Neural progenitor cell (in vitro differentiated cells): ENCODE data around the gene MEPCE. TPM values are rescaled to one million over a fixed set of nuclear protein-coding genes. Genes with fewer than 3 reads are reported as not detected.

Experiments used
- DNase-seq: peaks from one replicate; pipeline ENCODE4 v3.0.0-alpha.2; 2016; ENCODE audit warnings: low spot score
- H2AFZ ChIP-seq: fragments of 200-600 bp; sonication (generic); replicated peaks from 2 replicates; pipeline ENCODE4 v1.6.1; 2016; ENCODE audit warnings: antibody characterized with exemption
- H3F3A ChIP-seq: fragments of 200-600 bp; sonication (generic); 2 replicates; pipeline ENCODE4 v1.6.1; 2016; ENCODE audit warnings: antibody characterized with exemption, low read depth
- H3K27ac ChIP-seq: fragments of 200-600 bp; sonication (generic); 2 replicates; pipeline ENCODE4 v1.5.1; 2016; ENCODE audit warnings: mild to moderate bottlenecking
- H3K27me3 ChIP-seq: fragments of 200-600 bp; sonication (generic); 2 replicates; pipeline ENCODE4 v1.6.1; 2016; ENCODE audit warnings: mild to moderate bottlenecking, moderate library complexity
- H3K36me3 ChIP-seq: fragments of 200-600 bp; sonication (generic); 2 replicates; pipeline ENCODE4 v1.5.1; 2016
- H3K4me1 ChIP-seq: fragments of 200-600 bp; sonication (generic); 2 replicates; pipeline ENCODE4 v1.6.1; 2016; ENCODE audit warnings: mixed run types
- H3K4me2 ChIP-seq: fragments of 200-600 bp; sonication (generic); 2 replicates; pipeline ENCODE4 v1.6.1; 2016
- H3K4me3 ChIP-seq: fragments of 200-600 bp; sonication (generic); 2 replicates; pipeline ENCODE4 v1.5.1; 2016
- H3K79me2 ChIP-seq: fragments of 200-600 bp; sonication (generic); 2 replicates; pipeline ENCODE4 v1.6.1; 2016; ENCODE audit warnings: low read depth
- H3K9ac ChIP-seq: fragments of 200-600 bp; sonication (generic); 2 replicates; pipeline ENCODE4 v1.6.1; 2016
- H3K9me3 ChIP-seq: fragments of 200-600 bp; sonication (generic); 2 replicates; pipeline ENCODE4 v1.5.1; 2016; ENCODE audit warnings: low read depth
- H4K20me1 ChIP-seq: fragments of 200-600 bp; sonication (generic); 2 replicates; pipeline ENCODE4 v1.6.1; 2016; ENCODE audit warnings: low read depth
- H3K27ac Mint-ChIP-seq: 3 replicates; pipeline ENCODE4 v1.8.0; 2021; ENCODE audit warnings: mixed read lengths
- H3K27me3 Mint-ChIP-seq: 2 replicates; pipeline ENCODE4 v1.8.0; 2022; ENCODE audit warnings: low read depth, mild to moderate bottlenecking, inconsistent platforms, moderate library complexity, mixed read lengths; ENCODE audit not compliant: insufficient read depth
- H3K36me3 Mint-ChIP-seq: 3 replicates; pipeline ENCODE4 v1.8.0; 2021; ENCODE audit warnings: mixed read lengths
- H3K4me1 Mint-ChIP-seq: 3 replicates; pipeline ENCODE4 v1.8.0; 2021; ENCODE audit warnings: mixed read lengths
- H3K4me3 Mint-ChIP-seq: 3 replicates; pipeline ENCODE4 v1.8.0; 2021; ENCODE audit warnings: mild to moderate bottlenecking, moderate library complexity, mixed read lengths
- H3K9me3 Mint-ChIP-seq: 3 replicates; pipeline ENCODE4 v1.8.0; 2020; ENCODE audit warnings: mixed read lengths
- CTCF ChIP-seq: fragments of 200-600 bp; sonication (generic); IDR thresholded peaks from 2 replicates; pipeline ENCODE4 v1.5.1; 2017; ENCODE audit warnings: antibody characterized with exemption, mild to moderate bottlenecking
- EZH2 ChIP-seq: fragments of 200-600 bp; sonication (generic); IDR thresholded peaks from 2 replicates; pipeline ENCODE4 v1.6.1; 2017; ENCODE audit warnings: antibody characterized with exemption, mild to moderate bottlenecking, moderate library complexity
- EZH2phosphoT487 ChIP-seq: fragments of 200-600 bp; sonication (generic); IDR thresholded peaks from 2 replicates; pipeline ENCODE4 v1.6.1; 2017; ENCODE audit warnings: antibody characterized with exemption
- total RNA-seq: library from RNA; depleted of rRNA; stranded (reverse); fragments of >200 nt; gene quantifications from 2 replicates; pipeline ENCODE4 v1.2.3, GENCODE V29; 2015; ENCODE audit warnings: low replicate concordance

Gene MEPCE
- total RNA-seq, 1 donor from 2014 or later: 16.4 TPM

- no peak overlapping the region for H3K27ac Mint-ChIP-seq
- H3K36me3 Mint-ChIP-seq: no peaks in the 10 kb centered on the region
- Histone ChIP-seq H3K79me2 (no peaks in the 10 kb centered on the region), H3K9me3 (no peaks in the 10 kb centered on the region), H3F3A (no peaks in the 10 kb centered on the region), H2AFZ (no peak overlapping the region), H4K20me1 (no peaks in the 10 kb centered on the region), H3K4me2 (no peak overlapping the region), H3K36me3 (no peaks in the 10 kb centered on the region), H3K4me3 (no peak overlapping the region), H3K27ac (no peak overlapping the region), H3K27me3 (no peaks in the 10 kb centered on the region), H3K9ac (peak overlapping the region; percentile 4), H3K4me1 (peaks cover 3% of the 10 kb centered on the region)
- TF ChIP-seq EZH2phosphoT487: no peak
- no peak for TF ChIP-seq CTCF
- TF ChIP-seq EZH2: no peak
- peaks cover 8% of the 10 kb centered on the region for H3K27me3 Mint-ChIP-seq
- peaks cover 13% of the 10 kb centered on the region for H3K4me1 Mint-ChIP-seq
- DNase-seq: no peak
- no peak overlapping the region for H3K4me3 Mint-ChIP-seq
- no peaks in the 10 kb centered on the region for H3K9me3 Mint-ChIP-seq
Observed at GRCh38 chr7:100402241-100402640, 27.4 kb upstream of the MEPCE start.

GRCh38 chr7:100406767-100407166, 22.9 kb upstream of the MEPCE start:
- Histone ChIP-seq H3F3A (no peaks in the 10 kb centered on the region), H3K36me3 (no peaks in the 10 kb centered on the region), H3K27ac (no peak overlapping the region), H4K20me1 (no peaks in the 10 kb centered on the region), H3K4me3 (no peak overlapping the region), H3K79me2 (no peaks in the 10 kb centered on the region), H3K9me3 (no peaks in the 10 kb centered on the region), H3K27me3 (peaks cover 24% of the 10 kb centered on the region), H3K4me2 (no peak overlapping the region), H3K4me1 (no peaks in the 10 kb centered on the region), H3K9ac (no peak overlapping the region), H2AFZ (no peak overlapping the region)
- no peaks in the 10 kb centered on the region for H3K36me3 Mint-ChIP-seq
- peaks cover 10% of the 10 kb centered on the region for H3K4me1 Mint-ChIP-seq
- no peak overlapping the region for H3K4me3 Mint-ChIP-seq
- no peaks in the 10 kb centered on the region for H3K9me3 Mint-ChIP-seq
- H3K27me3 Mint-ChIP-seq: peaks cover 3% of the 10 kb centered on the region
- no peak for DNase-seq
- no peak overlapping the region for H3K27ac Mint-ChIP-seq
- TF ChIP-seq CTCF (no peak), EZH2phosphoT487 (no peak)

- H3K36me3 Mint-ChIP-seq: no peaks in the 10 kb centered on the region
- peaks cover 3% of the 10 kb centered on the region for H3K27me3 Mint-ChIP-seq
- peak; percentile 73 for DNase-seq
- no peaks in the 10 kb centered on the region for H3K9me3 ChIP-seq
- no peak overlapping the region for H3K27ac ChIP-seq
- no peaks in the 10 kb centered on the region for H3F3A ChIP-seq
- H3K9me3 Mint-ChIP-seq: no peaks in the 10 kb centered on the region
- no peaks in the 10 kb centered on the region for H4K20me1 ChIP-seq
- peaks cover 24% of the 10 kb centered on the region for H3K27me3 ChIP-seq
- H3K4me2 ChIP-seq: no peak overlapping the region
- no peak overlapping the region for H3K4me3 ChIP-seq
- peaks cover 10% of the 10 kb centered on the region for H3K4me1 Mint-ChIP-seq
- TF ChIP-seq CTCF (peak; percentile 75), EZH2phosphoT487 (no peak), EZH2 (no peak)
- no peak overlapping the region for H3K9ac ChIP-seq
- no peak overlapping the region for H3K4me3 Mint-ChIP-seq
- no peaks in the 10 kb centered on the region for H3K79me2 ChIP-seq
- no peaks in the 10 kb centered on the region for H3K4me1 ChIP-seq
- H2AFZ ChIP-seq: no peak overlapping the region
- H3K27ac Mint-ChIP-seq: peak overlapping the region; percentile 2
- H3K36me3 ChIP-seq: no peaks in the 10 kb centered on the region
Observed at GRCh38 chr7:100407285-100408180, 22.1 kb upstream of the MEPCE start.
